Measurements from ENCODE around the gene PROM2. TPM values are rescaled to one million over a fixed set of nuclear protein-coding genes. Genes with fewer than 3 reads are reported as not detected.

The PROM2 gene
- total RNA-seq, 1 donor from 2014 or later, result 5.4 TPM

GRCh38 chr2:95265182-95265581 is 9.1 kb upstream of the PROM2 start:
- no peak overlapping the region for H3K27ac Mint-ChIP-seq (ENCODE audit: unreplicated experiment)
- no peaks in the 10 kb centered on the region for H3K4me1 Mint-ChIP-seq (ENCODE audit: low read depth, unreplicated experiment)
- no peak for TF ChIP-seq CTCF (IDR thresholded peaks at IDR 0.05; ENCODE audit: partially characterized antibody, unreplicated experiment)
- H3K4me3 Mint-ChIP-seq (ENCODE audit: unreplicated experiment), result no peak overlapping the region
- H3K36me3 Mint-ChIP-seq (ENCODE audit: unreplicated experiment), result peaks cover 3% of the 10 kb centered on the region
- no peak for DNase-seq
- peaks cover 1% of the 10 kb centered on the region for H3K9me3 Mint-ChIP-seq (ENCODE audit: unreplicated experiment)
- H3K27me3 Mint-ChIP-seq (ENCODE audit: unreplicated experiment), result peaks cover 3% of the 10 kb centered on the region

DNA sequence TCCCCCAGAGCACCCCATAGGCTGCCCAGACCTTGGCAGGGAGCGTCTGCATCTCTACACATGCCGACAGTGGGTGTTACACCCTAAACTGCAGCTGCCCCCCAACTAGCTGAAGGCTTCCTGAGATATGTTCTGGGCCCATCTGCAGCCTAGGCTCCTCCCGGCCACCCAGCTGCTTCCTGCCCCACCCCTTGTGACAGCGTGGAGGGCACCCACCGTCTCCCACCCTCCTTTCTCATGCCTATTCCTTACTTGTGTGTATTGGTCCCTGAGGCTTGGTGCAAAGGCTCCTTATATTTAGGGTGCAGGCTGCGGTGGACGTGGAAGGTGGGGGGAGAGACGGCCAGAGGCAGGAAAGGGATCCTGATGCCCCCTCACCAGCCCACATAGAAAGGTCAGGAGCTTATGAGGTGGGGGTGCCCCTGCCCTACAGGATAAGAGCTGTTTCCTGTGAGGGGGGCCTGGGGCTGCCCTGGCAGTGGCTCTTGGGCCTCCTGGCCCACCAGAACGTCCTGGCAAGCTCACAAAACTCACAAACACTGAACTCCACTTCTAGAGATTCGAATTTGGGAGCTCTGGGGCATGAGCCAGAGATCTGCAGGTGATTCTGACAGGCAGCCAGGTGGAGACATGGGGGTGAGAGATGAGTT is 7.3 kb upstream of the PROM2 start:
- Mint-ChIP-seq H3K27ac (ENCODE audit: unreplicated experiment) (no peak overlapping the region), H3K9me3 (ENCODE audit: unreplicated experiment) (peaks cover 2% of the 10 kb centered on the region), H3K36me3 (ENCODE audit: unreplicated experiment) (no peaks in the 10 kb centered on the region), H3K27me3 (ENCODE audit: unreplicated experiment) (peaks cover 3% of the 10 kb centered on the region), H3K4me3 (ENCODE audit: unreplicated experiment) (no peak overlapping the region), H3K4me1 (ENCODE audit: low read depth, unreplicated experiment) (peaks cover under 1% of the 10 kb centered on the region)
- no peak for TF ChIP-seq CTCF (IDR thresholded peaks at IDR 0.05; ENCODE audit: partially characterized antibody, unreplicated experiment)
- no peak for DNase-seq

DNA sequence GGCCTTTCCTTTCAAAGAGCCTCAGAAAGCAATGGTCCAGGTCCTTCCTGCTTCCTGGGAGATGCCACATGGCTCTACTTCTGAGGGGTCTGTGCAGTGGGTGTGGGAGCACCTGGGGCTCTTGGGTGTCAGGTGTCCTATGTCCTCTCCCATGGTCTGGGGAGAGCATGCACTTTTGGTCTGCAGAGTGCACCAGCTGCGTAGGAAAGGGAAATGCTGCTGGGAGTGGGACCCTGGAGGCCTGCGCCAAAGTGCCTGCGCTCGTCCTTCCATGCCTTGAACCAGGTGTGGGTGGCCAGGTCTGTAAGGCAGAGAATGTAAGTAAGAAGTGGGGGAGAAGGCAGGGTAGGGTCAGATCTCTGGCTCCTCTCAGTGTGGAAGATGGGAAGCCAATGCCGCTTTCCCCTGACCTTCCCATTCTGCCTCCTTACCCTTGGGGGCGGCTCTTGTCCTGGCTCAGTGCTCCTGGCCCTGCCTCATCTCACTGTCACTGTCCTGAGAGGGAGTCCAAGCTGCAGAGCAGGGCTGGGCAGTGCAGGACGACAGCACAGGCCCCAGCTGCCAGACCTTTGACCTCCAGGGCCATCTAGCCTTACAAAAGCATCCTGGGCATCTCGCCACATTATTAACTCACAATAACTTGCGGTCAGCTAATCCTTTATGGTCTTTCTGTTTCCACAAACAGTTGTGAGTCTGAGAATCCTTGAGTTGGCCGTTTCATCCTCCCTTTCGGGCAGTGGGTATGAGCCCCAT is 6.6 kb upstream of the PROM2 start:
- Mint-ChIP-seq H3K27me3 (ENCODE audit: unreplicated experiment) (peaks cover 3% of the 10 kb centered on the region), H3K36me3 (ENCODE audit: unreplicated experiment) (no peaks in the 10 kb centered on the region), H3K4me3 (ENCODE audit: unreplicated experiment) (no peak overlapping the region), H3K9me3 (ENCODE audit: unreplicated experiment) (peaks cover 4% of the 10 kb centered on the region), H3K4me1 (ENCODE audit: low read depth, unreplicated experiment) (peaks cover 4% of the 10 kb centered on the region), H3K27ac (ENCODE audit: unreplicated experiment) (no peak overlapping the region)
- no peak for TF ChIP-seq CTCF (IDR thresholded peaks at IDR 0.05; ENCODE audit: partially characterized antibody, unreplicated experiment)
- DNase-seq, result no peak

- no peak for DNase-seq
- no peak overlapping the region for H3K27ac Mint-ChIP-seq (ENCODE audit: unreplicated experiment)
Measured at GRCh38 chr2:95268211-95269035, 5.8 kb upstream of the PROM2 start.

More at GRCh38 chr2:95268211-95269035, 5.8 kb upstream of the PROM2 start:
- peaks cover 4% of the 10 kb centered on the region for H3K4me1 Mint-ChIP-seq (ENCODE audit: low read depth, unreplicated experiment)
- peaks cover 3% of the 10 kb centered on the region for H3K27me3 Mint-ChIP-seq (ENCODE audit: unreplicated experiment)
- no peaks in the 10 kb centered on the region for H3K36me3 Mint-ChIP-seq (ENCODE audit: unreplicated experiment)
- no peak overlapping the region for H3K4me3 Mint-ChIP-seq (ENCODE audit: unreplicated experiment)
- peaks cover 4% of the 10 kb centered on the region for H3K9me3 Mint-ChIP-seq (ENCODE audit: unreplicated experiment)
- TF ChIP-seq CTCF (IDR thresholded peaks at IDR 0.05; ENCODE audit: partially characterized antibody, unreplicated experiment), result no peak
